DMS114 treated with DMSO at 0.1 percent for 48 hours (cell line): Measurements from ENCODE around the gene SMPD3.

Experiments
- DNase-seq: peaks from one replicate; lab custom pipeline; 2025; ENCODE audit not compliant: unreplicated experiment; lab: John Stamatoyannopoulos, UW

The SMPD3 gene

DNA sequence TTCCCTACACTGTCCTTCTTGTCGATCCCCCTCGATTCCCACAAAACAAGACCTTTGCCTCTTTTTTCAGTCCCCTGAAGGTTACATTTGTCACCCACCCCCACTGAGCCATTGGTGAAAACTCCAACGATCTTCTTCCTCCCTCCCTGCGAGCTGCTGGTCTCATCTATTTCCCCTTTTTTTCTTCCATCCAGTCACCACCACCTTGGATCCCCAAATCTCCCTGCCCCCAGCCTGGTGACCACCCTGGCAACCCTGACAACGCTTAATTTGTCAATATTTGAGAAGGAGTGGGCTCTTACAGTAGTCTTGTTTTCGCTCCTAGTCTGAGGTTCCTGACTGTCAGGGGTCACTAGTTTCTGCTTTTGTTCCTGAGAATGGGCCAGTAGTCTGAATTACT is 62.9 kb downstream of the SMPD3 start:
- no peak for DNase-seq

DNA sequence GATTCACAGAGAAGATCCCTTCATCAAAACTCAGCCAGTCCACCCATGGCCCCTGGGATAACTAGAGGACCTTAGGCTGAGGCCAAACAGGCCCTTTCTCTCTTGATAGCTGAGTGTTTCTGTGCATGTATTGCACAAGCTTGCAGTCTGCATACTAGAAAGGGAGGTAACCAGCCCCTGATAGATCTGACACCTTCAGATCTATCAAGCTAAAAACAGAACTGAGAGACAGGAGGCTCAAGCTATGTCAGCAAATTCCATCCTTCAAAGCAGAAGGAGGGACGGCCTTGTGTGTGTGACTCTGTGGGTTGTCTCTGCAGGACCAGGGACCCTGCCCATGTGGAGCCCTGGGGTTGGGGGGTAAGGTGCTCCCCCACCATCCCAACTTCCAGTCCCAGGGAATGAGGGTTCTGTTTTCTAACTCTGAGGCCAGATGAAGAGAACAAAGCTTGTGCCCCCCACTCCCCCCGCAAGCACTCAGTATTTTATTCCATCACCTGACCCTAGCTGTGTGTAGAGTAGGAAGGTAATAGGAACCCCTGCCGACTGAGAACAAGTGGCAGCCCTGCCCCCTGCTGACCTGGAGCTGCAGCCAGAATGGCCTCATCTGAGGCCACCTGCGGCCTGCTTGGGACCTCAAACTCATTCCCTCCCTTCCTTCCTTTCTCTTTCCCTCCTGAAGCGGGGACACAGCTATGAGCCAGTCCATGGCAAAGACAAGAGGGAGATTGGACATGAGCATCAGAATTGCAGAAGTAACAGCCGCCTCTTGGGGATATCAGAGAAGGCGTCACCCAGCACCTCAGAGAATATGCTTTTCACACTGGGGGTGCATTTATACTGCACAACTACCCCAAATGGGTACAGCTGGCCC is 63.8 kb downstream of the SMPD3 start:
- DNase-seq = no peak

DNA sequence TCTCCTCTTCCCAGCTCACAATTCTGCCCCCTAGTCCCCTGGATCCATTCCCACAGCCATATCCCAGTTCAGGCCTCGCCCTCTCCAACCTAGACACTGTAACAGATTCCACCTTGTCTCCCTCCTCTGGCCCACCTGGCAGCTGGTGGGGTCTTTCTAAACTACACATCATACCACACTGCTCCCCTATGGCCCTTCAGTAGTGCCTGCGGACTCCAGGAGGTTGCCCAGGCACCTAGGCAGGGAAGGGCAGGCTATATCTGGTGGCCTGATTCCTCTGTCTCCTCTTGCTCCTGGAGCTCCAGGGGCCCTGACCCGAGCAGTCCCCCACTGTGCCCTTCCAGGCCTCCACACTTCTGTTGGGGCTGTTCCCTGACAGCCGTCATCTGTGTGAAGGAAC is 64.5 kb downstream of the SMPD3 start:
- DNase-seq = no peak

DNA sequence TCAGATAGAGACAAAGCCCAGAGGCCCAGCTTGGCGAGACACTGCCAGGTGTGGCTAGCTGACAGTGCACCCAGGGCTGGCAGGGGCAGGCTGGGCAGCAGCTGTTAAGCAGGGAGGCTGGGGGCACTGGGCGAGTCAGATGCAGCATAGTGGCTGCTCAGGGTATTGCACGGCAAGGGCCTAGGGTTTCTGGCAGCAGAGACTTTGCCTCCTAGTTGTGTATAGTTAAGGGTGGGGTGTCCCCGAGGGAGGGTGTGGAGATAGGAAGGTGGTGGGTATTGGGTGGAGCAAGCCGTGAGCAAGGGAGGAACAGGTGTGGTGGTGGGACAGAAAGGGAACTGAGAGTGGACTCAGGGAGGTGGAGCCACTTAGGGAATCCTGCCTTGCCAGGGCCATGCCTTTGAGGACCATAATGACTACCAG is 66.0 kb downstream of the SMPD3 start:
- no peak for DNase-seq

DNA sequence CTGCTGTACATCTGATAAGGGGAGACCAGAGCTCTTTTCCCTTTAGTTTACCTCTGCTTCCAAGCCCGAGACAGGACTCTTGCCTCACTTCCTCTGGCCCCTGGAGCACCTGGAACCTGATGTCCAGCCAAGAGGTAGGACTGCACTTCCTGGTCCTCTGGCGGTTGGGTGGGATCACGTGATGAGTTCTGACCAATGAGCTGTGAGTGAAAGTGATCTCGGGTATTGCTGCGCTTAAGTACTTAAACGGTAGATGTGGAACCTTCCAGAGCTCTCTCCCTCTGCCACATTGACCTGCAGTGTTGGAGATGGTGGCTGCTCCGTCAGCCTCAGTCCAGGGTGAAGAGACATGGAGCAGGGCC is 67.0 kb downstream of the SMPD3 start:
- DNase-seq = no peak

DNA sequence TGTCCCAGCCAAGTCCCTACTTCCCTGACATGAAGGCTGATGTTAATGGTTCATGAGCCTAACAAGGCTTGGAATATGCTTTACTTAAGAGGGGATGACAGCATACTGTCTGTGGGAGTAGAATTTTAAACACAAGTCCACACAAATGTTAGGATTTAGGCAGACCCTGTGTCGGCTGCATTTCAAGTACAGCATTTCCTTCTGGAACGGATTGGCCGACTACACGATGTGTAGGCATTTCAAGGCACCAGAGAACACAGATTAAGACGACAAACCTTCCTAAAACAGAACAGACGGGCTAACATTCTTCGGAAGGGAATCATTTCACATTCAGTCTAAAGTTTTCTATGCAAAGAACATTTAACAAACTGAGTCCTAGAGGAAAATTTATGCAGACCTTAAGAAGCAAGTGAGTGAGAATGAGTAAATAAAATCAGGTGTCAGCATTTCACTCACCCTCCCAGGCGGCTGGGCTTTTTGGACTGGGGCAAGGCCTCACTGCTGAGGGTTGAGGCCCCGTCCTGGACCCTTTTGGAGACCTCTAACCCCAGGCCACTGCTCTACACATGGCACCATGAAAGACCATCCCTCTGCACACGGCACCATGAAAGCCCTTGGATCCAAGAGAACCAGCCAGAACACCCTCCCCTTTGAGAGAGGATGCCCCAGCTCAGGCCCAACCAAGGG is 67.5 kb downstream of the SMPD3 start:
- DNase-seq = no peak

DNA sequence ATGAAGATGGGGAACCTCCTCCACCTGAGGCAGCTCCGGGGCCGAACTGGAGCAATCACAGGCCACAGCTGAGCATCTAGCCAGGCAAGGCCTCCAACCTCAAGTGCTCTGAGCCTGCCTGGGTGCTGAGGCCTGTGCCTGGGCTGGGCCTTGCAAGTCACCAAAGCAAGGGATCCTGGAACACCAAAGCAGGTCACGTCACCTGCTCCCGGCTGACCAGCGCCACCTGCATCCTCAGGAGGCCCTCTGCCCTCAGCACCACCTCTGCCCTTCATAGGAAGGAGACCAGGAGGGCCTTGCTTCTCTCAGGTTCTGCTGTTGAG is 68.0 kb downstream of the SMPD3 start:
- no peak for DNase-seq

DNA sequence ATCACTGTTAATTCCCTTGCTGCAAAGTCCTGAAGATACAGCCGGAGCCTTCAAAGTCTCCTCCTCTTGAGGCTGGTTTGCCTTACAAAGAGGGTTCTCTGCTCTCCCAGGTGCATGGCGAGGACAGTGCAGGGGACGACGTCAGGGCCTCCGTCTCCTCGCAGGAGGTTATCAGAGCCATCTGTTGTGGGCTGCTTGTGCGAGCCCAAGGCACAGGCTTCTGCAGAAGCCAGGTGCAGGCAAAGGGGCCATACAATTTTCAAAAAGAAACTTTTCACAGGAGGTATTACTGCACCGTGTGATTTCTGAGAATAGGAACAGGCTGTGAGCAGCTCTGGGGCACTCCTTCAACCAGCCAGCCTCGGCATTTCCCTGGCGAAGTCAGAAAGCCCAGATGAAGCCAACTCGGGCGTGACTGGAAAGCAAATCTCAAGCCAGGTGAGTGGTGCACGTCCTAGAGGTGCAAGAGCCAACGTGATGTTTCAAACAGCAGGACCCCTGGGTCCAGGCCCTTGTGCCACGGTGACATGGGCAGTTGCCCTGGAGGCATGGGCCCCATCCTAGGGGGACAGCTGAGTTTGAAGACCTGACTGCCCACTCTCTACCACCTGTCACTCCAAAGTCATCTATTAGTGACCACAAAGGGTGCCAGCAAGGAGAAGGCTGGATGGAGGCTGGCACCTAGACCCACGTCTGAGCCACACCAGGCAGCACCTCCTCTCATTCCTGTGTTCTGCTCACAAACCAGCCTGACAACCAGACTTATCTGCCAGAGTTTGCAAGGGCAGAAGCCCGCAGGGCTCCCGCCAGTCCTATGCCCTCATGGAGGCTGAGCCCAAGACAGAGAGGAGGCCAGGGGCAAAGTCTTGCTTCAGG is 68.6 kb downstream of the SMPD3 start:
- no peak for DNase-seq

DNA sequence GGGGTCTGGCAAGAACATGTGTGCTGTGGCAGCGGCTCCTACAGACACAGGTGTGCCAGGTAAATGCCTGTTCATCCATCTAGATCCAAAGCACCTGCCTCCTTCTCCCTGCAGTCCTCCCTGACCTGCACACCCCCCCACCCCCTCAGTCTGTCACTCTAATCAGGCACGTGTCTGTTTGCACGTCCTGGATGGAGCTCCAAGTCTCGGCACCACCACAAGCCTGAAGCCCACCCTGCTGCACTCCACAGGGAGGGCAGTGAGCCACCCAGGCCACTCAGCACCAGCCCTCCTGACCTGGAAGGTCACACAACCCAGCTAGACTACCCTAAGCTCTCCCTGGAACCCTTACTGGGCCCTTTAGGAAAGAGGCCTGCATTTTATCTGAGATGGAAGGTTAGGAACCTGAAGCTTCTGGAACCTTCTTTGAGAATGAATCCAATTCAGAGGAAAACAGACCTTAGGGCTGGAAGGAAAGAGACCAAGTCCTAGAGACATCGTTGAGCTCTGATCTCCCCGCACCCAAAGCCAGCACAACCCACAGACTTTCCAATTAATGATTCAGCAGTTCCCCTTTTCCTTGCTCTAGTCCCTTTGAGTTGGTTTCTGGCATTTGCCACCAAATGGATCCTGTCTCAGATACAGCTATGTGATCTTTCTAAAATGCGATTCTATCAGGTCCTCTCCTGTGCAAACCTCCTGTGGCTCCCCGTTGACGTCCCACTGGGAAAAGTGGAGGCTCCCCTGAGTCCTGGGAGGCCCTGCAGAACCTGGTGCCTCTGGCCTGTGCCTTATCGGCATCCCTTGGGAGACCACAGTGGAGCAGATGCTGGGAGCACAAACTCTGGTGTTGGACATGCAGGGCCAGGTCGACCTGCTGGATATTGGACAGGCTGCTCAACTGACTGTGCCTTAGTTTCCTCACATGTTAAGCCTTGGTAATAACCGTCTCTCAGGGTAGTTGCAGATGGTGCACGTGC is 69.6 kb downstream of the SMPD3 start:
- DNase-seq = no peak

DNA sequence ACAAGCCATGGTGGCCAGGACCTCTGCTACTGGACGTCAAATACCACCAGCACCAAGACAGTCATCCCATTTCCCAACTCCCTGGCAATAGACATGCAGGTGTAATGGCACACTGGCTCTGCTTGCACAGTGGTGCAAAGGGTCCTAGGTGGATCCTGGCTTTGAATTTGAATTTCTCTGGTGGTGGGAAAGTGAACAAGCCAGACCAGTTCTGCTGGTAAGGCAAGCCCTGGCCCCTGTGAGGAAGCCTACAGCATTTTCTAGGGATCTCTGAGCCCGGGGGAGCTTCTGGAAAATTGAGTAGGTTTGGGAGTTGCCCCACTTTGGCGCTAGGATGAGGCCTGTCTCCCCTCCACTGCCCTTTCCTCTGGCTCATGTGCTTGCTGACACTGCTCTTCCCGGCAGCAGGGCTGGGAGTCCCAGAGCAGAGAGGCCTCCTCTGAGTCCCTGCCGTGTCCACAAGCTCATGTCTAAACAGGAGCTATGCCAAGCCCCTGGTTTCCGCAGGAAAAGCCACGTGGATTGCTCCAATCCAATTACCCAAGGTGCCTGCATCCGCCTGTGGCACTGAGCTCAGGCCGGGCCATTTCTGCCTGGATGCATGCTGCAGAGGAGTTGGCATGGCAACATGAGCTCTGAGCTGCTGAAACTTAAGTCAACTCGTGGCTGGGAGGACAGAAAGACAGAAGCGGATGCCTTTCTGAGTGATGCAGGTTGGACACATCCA is 70.5 kb downstream of the SMPD3 start:
- no peak for DNase-seq

DNA sequence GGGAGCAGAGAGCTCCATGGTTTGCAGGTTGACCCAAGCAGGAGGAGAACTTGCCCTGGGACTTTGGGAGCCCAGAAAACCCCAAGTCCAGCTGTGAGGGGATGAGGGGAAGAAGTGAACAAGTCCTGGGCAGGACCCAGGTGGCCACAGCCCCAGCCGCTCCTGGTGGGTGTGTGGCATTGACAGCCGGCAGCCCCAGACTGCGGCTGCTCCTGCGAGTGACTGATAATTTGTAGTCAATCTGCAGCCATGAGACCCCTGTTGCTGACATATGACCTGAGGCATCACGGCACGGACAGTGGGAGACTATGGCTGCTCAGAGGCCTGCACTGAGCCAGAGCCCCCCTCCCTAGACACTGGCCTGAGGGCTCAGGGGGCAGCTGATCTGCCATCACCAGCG is 71.1 kb downstream of the SMPD3 start:
- DNase-seq = no peak

DNA sequence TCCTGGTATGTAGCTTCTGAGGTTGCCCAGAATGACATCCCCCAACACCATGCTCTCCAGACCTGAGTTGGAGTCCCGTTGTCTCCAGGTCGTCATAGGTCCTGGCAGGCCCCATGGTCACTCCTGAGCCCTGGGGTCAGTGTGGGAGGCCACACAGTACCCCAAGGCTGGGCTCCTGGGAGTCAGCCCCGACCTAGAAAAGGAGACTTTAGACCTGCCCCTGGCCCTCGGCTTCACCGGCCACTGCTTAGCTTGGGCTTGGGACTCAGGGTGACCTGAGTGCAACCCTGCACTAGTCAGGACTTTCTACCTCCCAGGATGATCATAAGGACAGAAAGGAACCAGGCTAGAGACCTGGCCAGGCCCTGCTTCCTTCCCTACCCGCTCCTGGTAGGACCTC is 71.7 kb downstream of the SMPD3 start:
- no peak for DNase-seq

DNA sequence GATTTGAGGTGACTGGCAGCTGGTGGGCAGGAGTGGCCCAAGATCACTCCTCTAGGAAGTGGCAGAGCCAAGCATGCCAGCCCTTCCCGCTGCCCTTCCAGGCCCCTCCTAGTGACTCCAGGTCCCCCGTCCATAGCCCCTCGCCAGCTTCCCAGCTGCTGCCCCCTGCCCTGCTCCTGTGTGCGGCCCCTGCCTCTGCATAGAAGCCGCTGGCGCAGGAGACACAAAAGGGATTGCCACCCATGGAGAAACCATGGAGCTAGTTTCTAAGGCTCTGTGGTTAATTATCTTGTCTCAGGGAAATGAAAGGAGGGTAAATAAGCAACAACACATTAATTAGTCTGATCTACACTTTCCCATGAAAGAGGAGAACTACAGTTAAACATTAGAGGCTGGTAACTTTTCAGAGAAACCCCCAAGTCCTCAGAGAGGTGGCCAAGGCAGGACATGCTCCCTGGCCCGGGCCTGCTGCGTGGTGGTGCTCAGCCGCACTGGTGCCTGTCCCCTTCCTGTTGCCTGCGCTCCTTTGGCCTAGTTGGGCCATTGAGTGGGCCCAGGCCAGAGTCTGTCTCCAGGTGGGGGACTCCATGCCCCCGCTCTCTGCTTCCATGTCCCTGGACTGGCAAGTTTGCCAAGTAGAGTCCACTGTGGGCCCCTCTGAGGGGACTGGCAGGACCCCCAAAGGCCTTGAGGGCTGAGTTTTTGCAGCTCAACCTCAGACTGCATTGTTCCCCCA is 72.3 kb downstream of the SMPD3 start:
- no peak for DNase-seq

DNA sequence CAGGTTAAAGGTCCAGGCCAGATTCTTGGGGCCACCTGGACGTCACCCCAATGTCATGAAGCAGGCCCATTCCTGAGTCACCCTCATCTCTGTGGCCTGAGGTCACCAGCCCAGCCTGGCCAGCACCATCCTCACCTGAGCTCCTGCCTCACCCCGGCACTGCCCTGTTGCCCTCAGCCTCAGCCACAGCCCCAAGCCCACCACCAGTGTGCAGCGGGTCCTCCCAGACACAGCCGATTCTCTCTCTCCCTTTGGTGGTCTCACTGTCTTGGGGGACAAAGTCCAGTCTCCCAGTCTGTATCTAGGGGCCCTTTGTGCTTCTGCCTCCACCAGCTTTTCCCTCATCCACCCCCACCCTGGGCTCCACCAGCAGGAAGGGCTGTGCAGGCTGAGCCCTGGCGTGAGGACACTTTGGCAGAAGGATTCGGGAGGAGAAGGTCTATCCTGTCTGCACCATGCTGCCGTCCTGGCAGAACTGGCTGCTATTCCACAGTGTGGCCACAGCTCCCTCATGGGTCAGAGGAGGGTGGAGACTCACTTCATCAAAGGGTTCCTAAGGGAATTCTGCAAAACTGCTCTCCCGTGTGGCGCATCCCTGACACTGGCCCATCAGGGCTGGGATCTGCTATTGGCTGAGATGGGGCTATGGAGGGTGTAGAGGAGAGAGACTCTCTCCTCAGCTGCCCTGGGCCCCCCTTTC is 73.2 kb downstream of the SMPD3 start:
- no peak for DNase-seq

DNA sequence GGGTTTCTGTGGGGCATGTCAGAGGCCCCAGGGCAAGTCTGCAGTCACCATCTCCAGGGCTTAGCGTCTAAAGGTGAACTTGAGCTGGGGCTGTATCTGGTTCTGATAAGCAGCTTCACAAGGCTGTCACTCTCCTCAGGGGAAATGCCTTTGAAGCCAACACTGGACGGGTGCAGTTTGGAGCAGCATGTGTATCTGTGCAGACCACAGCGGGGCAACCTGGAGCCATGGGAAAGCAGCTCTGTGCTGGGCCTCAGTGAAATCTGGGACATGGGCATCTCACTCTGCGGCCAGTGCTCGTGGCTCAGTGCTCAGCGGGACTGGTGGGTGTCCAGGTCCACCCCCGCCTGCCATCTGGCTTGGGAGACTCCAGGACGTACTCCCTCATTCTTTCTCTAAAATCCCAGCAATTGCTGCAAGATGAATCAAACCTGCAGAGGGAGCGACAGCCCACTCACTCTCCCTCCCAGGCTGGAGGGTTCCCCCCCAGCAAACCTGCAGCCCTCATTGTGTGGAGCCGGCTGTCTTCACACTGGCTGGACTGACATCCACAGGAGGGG is 74.0 kb downstream of the SMPD3 start:
- no peak for DNase-seq

DNA sequence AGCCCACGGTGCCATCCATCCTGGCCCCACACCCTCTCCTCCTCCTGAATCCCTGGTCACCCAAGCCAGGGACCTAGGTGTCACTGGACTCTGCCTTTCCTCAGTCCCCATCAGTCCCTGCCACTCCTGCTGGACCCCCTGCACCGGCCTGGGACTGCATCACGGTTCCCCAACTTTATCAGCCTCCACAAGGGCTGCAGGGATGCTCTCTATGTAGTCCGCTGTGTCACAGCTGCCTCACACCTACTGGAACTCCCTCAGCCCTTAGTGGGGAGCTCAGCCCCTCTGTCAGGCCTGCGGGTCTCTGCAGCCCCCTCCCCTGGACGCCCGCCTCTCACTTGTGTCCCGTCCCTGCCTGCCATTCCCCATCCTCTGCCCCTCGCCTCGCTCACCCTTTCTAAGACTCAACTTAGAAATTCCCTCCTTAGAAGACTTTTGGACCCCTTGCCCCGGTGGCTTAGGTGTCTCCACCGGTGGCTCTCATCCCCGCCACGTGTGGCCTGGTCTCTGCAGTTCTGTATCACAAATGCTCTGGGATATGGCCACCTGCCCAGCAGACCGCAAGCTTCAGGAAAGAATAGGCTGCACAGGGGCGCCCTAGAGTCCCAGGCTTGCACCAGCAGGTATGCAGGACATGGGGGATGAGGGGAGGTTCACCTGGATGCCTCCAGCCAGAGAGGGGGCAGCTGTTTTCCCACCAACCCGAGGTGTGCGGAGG is 74.6 kb downstream of the SMPD3 start:
- no peak for DNase-seq

DNA sequence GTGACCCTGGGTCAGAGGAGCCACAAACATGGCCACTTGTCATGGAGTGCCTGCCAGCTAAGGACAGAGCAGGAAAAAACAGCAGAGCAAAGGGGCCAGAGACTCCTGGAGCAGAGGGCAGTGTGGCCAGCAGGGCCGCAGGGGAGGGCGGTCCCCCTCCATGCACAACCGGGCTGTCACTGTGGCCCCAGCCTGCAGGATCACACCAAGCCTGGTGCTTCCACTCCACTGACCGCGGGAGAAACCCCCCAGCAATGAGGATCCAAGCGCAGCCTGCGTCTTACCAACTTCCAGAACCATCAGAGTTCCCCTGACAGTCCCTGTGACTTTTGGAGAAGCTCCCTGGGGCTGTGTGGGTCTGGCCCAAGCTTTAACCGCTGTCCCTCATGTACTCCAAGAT is 75.5 kb downstream of the SMPD3 start:
- no peak for DNase-seq

DNA sequence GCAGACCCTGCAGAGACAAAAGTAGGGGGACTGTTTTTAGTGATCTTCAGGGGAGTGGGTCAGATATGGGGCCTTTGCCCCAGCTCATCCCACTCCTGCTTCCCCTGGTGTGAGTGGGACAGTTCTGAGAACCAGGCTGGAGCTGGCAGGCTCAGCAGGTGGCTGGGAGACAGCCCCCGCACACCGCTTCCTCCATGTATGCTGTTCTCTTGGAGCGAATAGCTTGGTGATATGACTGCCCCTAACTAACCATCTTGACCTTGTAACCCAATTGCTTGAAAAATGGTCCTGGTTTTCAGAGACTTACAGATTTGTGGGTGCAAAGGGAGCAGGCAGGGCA is 76.0 kb downstream of the SMPD3 start:
- DNase-seq = no peak
